Ovary (tissue), 9 donors: ENCODE results near the gene MT1F. TPM values are rescaled to one million over a fixed set of nuclear protein-coding genes. Genes with fewer than 3 reads are reported as not detected.

ENCODE experiments used
- DNase-seq, 5 donors: peaks; one replicate each; pipeline ENCODE4 v3.0.0-alpha.2; 2019 to 2020
- H3K27ac ChIP-seq, 2 donors: fragments of 200-600 bp; one replicate each; pipeline versions ENCODE4 v1.5.1 to v1.8.0; 2019 to 2022
- H3K27me3 ChIP-seq: fragments of 200-600 bp; one replicate; pipeline ENCODE4 v1.8.0; 2022
- H3K36me3 ChIP-seq: fragments of 200-600 bp; sonication (generic); one replicate; pipeline ENCODE4 v1.5.1; 2019
- H3K4me1 ChIP-seq: one replicate; pipeline ENCODE4 v1.8.1; 2013; ENCODE audit warnings: mild to moderate bottlenecking, moderate library complexity; ENCODE audit not compliant: insufficient read depth
- H3K4me3 ChIP-seq: fragments of 200-600 bp; sonication (generic); one replicate; pipeline ENCODE4 v1.5.1; 2017
- H3K9me3 ChIP-seq, 2 donors: fragments of 200-600 bp in 1 of 2; sonication (generic) in 1 of 2; one replicate each; pipeline versions ENCODE4 v1.5.1 to v1.8.1; 2013 to 2019; ENCODE audit warnings: mild to moderate bottlenecking in 1 of 2, moderate library complexity in 1 of 2
- EP300 ChIP-seq: sonication (generic); formaldehyde crosslinking; IDR thresholded peaks from one replicate; pipeline ENCODE4 v1.6.1; 2017; ENCODE audit warnings: antibody characterized with exemption
- POLR2A ChIP-seq: fragments of 450-650 bp; IDR thresholded peaks from one replicate; pipeline ENCODE4 v1.6.1; 2017; ENCODE audit warnings: antibody characterized with exemption, mild to moderate bottlenecking, moderate library complexity
- WGBS, 3 donors: extraction: QIAGEN DNeasy Blood & Tissue Kit in 1 of 3; methylation state at CpG; one replicate each; pipeline versions ENCODE4 v1.1.5 to v1.1.7; 2013 to 2017; 5-methylcytosine and 5-hydroxymethylcytosine counted together
- intact Hi-C, 4 donors: fragments of 100-400 bp; cut with DNase I; formaldehyde crosslinking; loops; one replicate each; pipeline versions ENCODE4 v1.11.0 to v1.15.1; 2022 to 2023
- polyA plus RNA-seq, 2 donors: library from polyadenylated mRNA; stranded (reverse); fragments of 200-250 nt in 1 of 2; fragments of 350-450 nt in 1 of 2; fragmentation: Illumina TruSeq in 1 of 2; extraction: RNeasy Lipid Tissue Mini Kit (QIAGEN cat#74804) in 1 of 2; gene quantifications; one replicate each; pipeline ENCODE4 v1.2.3, GENCODE V29; 2013 to 2014
- total RNA-seq, 7 donors: library from RNA; depleted of rRNA in 2 of 7; stranded (reverse); fragments of >200 nt in 2 of 7; fragmentation: NEBNext Ultra II Directional in 3 of 7; extraction: Animal tissue kit (Norgen Biotek cat#: 25700) in 3 of 7; gene quantifications; one replicate each; pipeline versions ENCODE4 v1.1.0 to v1.2.4, GENCODE V29; 2016 to 2023
- TF ChIP-seq, protein P1 (sequence below), 3 donors: fragments of 450-650 bp in 2 of 3; fragments of 200-600 bp in 1 of 3; IDR thresholded peaks; one replicate each; pipeline versions ENCODE4 v1.5.1 to v1.8.0; 2016 to 2022; ENCODE audit warnings: antibody characterized with exemption in 3 of 3, mild to moderate bottlenecking in 1 of 3
- donor health status: DM: no; HTN: no; CAD: no; lungs with moderate emphysema.
- donor health status: DM: no; HTN: no; CAD: no.
- donor health status: Bipolar disorder and iron deficiency.
- donor health status: DM: yes; HTN: yes; CAD: no.
- donor health status: DM: no; HTN: no; CAD: no.
- donor health status: DM: yes; HTN: yes; CAD: no.

MT1F gene
- total and polyA plus RNA-seq, 9 donors = 0.73 to 76.3 (median 3.2) TPM; not detected in 1

DNA sequence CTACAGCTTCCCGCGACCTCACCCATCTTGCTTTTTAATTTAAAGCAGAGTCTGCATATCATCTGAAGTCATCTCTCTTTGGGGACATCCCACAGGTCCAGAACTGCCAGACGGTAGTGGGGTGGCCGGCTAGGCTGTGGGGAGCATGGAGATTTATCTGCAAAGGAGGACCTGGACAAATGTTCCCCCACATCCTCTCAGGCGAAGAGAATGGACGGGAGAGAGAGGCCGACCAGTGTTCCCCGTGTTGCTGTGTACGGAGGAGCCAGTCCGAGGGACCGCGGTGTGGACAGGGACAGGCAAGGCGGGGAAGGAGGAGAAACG lies 26.0 kb upstream of the MT1F start:
- TF ChIP-seq POLR2A (no peak), EP300 (no peak)
- TF ChIP-seq, protein P1, sequence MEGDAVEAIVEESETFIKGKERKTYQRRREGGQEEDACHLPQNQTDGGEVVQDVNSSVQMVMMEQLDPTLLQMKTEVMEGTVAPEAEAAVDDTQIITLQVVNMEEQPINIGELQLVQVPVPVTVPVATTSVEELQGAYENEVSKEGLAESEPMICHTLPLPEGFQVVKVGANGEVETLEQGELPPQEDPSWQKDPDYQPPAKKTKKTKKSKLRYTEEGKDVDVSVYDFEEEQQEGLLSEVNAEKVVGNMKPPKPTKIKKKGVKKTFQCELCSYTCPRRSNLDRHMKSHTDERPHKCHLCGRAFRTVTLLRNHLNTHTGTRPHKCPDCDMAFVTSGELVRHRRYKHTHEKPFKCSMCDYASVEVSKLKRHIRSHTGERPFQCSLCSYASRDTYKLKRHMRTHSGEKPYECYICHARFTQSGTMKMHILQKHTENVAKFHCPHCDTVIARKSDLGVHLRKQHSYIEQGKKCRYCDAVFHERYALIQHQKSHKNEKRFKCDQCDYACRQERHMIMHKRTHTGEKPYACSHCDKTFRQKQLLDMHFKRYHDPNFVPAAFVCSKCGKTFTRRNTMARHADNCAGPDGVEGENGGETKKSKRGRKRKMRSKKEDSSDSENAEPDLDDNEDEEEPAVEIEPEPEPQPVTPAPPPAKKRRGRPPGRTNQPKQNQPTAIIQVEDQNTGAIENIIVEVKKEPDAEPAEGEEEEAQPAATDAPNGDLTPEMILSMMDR (IDR thresholded peaks at IDR 0.05) = no peak
- Histone ChIP-seq H3K4me3 (peak overlapping the region; percentile 34), H3K36me3 (no peaks in the 10 kb centered on the region), H3K27me3 (no peaks in the 10 kb centered on the region), H3K4me1 (peaks cover 2% of the 10 kb centered on the region), H3K27ac (no peak overlapping the region), H3K9me3 (no peaks in the 10 kb centered on the region)
- DNase-seq = no peak
- intact Hi-C loops = no loop called here
- 40 to 47% (median 47%) methylated on average over 14 of the region's 14 CpGs for WGBS, 3 donors

DNA sequence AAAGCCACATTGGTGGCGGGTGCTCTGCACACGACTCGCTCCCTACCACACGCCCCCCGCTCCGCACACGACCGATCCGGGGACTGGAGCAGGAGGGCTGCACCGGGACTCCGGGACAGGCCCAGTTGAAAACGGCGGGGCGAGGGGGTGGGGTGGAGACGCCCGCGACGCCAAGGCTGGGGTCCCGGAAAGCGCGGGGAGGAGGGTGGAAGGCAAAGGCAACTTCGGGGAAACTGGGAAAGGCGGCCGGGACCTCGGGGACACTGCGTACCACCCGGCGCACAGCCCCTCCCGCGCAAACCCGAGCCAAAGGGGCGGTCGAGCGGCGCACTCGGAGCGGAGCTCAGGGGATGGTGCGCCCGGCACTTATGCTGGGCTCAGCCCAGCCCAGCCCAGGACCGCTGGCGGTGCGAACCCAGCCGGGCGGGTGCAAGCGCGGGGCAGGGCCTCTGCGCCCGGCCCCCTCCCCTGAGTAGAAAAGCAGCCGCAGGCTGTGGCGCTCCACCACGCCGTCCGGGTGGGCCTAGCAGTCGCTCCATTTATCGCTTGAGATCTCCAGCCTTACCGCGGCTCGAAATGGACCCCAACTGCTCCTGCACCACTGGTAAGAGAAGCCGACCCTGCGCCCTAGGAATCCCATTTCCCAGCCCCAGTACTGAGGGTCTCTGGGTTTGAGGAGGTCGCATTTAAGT lies 25.5 kb upstream of the MT1F start, which contains the start of gene MT1M:
MT1M (plus strand) TSS at position 504 of the 692 bp plus-strand sequence; CDS start at position 577, 73 bp downstream.
- peak within 1 kb of the TSS; percentile 34 for H3K4me3 ChIP-seq
- no peaks in the 10 kb centered on the region for H3K36me3 ChIP-seq
- TF ChIP-seq EP300 = peak; percentile 92
- no peak for TF ChIP-seq POLR2A
- intact Hi-C loops = no loop called here
- WGBS, 3 donors = 1 to 4% (median 2%) methylated on average over 28 to 61 of the region's 61 CpGs
- H3K27me3 ChIP-seq = no peaks in the 10 kb centered on the region
- no peaks in the 10 kb centered on the region for H3K9me3 ChIP-seq
- H3K27ac ChIP-seq = no peak within 1 kb of the TSS
- DNase-seq = peak in 3 of 5 donors; percentile 46 to 61 (median 58)
- H3K4me1 ChIP-seq = peaks cover 2% of the 10 kb centered on the region

DNA sequence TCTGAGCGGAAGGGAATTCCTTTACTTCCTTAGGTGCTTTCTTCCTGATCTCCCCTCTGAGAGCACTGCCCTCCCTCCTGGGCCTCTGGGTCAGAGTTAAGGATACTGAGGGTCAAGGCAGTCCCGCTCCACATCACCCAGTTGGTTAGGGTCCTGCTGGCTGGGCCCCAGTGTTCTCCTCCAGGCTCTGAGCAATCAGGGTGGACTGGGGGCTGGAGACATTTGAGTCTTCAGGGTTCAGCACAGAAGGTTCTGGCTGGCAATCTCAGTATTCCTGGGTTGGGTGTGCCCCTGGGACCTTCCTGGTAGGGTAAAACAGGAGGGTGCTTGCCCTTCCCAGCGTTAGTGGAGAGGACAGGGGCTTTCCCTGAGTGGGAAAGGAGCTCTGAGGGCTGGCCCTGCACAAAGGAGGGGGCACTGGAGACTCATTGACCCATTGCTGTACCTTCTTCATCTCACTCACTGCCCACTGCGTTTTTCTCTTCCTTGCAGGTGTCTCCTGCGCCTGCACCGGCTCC lies 24.9 kb upstream of the MT1F start:
- TF ChIP-seq, protein P1 (IDR thresholded peaks at IDR 0.05) = no peak
- TF ChIP-seq EP300 = no peak
- TF ChIP-seq POLR2A = no peak
- no peaks in the 10 kb centered on the region for H3K36me3 ChIP-seq
- WGBS, 3 donors = 53 to 74% (median 66%) methylated on average over 5 to 6 of the region's 6 CpGs
- no peak overlapping the region for H3K27ac ChIP-seq
- H3K4me1 ChIP-seq = peaks cover 3% of the 10 kb centered on the region
- H3K27me3 ChIP-seq = no peaks in the 10 kb centered on the region
- intact Hi-C loops = no loop called here
- DNase-seq = no peak
- no peaks in the 10 kb centered on the region for H3K9me3 ChIP-seq
- peak overlapping the region; percentile 34 for H3K4me3 ChIP-seq

DNA sequence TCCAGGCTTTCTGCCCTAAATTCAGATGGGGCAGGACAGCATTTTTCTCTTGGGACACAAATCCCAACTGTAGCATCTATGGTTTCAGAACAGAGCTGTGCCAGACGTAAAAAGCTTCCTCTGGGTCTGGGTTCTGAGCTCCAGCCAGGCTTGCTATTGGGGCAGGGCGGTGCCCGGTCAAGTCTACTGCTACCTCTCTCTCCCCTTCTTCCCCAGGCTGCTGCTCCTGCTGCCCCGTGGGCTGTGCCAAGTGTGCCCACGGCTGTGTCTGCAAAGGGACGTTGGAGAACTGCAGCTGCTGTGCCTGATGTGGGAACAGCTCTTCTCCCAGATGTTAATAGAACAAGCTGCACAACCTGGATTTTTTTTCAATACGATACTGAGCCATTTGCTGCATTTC lies 24.2 kb upstream of the MT1F start:
- Histone ChIP-seq H3K36me3 (no peaks in the 10 kb centered on the region), H3K4me3 (no peak overlapping the region), H3K4me1 (peaks cover 6% of the 10 kb centered on the region), H3K27ac (no peak overlapping the region), H3K9me3 (no peaks in the 10 kb centered on the region), H3K27me3 (no peaks in the 10 kb centered on the region)
- 66 to 80% (median 71%) methylated on average over 7 of the region's 7 CpGs for WGBS, 3 donors
- DNase-seq = no peak
- TF ChIP-seq POLR2A = no peak
- TF ChIP-seq, protein P1 (IDR thresholded peaks at IDR 0.05) = no peak
- TF ChIP-seq EP300 = no peak
- intact Hi-C loops = no loop called here
